ENCODE results near the gene ABI1. TPM values are rescaled to one million over a fixed set of nuclear protein-coding genes. Genes with fewer than 3 reads are reported as not detected.
"Not testable (repeated sequence)": the region's sequence is repeated elsewhere in the genome, so short reads cannot be mapped to it uniquely, and the experiment has no call there.

The ABI1 gene
- 10 to 100 TPM; 13.9 to 22.8 (median 21.9) TPM for polyA plus RNA-seq

- 0 to 1% (median 1%) methylated on average over 47 to 59 of the region's 59 CpGs for WGBS, 3 donors
- H3K27ac ChIP-seq (ENCODE audit: low read depth, low read length), result peak within 1 kb of the TSS; percentile 16
Measured at GRCh38 chr10:26860443-26861204, at the start of gene ABI1. ABI1 (minus strand) TSS chr10:26860958; CDS start chr10:26860863, 95 bp downstream.

- no peak overlapping the region for H3K27ac ChIP-seq (ENCODE audit: low read depth, low read length)
- WGBS, 3 donors, result 70 to 82% (median 71%) methylated on average over 2 of the region's 2 CpGs
Measured at GRCh38 chr10:26909753-26910152, 49.0 kb upstream of the ABI1 start.

DNA sequence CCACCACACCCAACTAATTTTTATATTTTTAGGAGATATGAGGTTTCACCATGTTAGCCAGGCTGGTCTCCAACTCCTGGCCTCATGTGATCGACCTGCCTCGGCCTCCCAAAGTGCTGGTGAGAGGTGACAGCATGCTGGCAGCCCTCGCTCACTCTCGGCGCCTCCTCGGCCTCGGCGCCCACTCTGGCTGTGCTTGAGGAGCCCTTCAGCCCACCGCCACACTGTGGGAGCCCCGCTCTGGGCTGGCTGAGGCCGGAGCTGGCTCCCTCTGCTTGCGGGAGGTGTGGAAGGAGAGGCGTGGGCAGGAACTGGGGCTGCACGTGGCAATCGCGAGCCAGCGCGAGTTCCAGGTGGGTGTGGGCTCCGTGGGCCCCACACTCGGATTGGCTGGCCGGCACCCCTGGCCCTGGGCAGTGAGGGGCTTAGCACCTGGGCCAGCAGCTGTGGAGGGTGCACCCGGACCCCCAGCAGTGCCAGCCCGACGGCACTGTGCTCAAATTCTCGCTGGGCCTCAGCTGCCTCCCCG, 44.6 kb upstream of the ABI1 start:
- 86 to 94% (median 92%) methylated on average over 24 to 26 of the region's 26 CpGs for WGBS, 3 donors
- H3K27ac ChIP-seq (ENCODE audit: low read depth, low read length), result not testable (repeated sequence)

DNA sequence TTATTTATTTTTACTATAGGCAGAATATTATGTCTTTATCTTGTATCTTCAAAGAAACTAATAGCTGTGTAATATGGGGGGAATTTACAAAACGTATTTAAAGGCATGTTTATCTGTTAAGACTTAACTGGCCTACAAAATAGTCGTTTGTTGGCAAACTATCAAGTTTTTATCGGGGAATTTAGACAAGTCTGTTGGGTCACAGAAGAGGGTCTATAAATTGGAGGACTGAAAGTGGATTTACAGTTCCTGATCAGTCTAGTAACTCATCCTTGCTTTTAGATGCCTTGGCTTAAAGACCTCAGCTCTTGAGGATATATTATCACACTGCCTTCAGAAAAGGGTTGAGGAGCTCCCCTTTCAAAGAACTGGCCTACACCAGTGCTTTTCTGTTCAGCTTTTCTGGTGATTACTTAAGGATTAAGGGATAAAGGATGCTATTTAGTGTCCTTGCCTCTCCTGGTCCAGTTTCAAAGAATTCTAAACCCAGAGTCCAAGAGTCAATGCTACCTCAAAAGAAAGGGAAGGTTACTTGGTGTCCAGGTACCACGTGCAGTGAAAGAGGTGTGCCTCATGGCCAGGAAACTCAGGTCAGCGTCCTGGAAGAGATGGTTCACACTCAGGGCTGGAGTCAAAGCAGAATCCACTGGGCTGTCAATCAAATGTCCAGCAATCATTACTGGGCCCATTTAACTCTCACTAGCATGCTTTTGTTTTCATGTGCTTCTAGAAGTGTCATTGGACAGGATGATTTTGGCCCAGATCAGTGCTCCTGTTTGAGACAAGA, 42.9 kb upstream of the ABI1 start:
- WGBS, 3 donors, result 43 to 51% (median 49%) methylated on average over 5 of the region's 5 CpGs
- no peak overlapping the region for H3K27ac ChIP-seq (ENCODE audit: low read depth, low read length)

DNA sequence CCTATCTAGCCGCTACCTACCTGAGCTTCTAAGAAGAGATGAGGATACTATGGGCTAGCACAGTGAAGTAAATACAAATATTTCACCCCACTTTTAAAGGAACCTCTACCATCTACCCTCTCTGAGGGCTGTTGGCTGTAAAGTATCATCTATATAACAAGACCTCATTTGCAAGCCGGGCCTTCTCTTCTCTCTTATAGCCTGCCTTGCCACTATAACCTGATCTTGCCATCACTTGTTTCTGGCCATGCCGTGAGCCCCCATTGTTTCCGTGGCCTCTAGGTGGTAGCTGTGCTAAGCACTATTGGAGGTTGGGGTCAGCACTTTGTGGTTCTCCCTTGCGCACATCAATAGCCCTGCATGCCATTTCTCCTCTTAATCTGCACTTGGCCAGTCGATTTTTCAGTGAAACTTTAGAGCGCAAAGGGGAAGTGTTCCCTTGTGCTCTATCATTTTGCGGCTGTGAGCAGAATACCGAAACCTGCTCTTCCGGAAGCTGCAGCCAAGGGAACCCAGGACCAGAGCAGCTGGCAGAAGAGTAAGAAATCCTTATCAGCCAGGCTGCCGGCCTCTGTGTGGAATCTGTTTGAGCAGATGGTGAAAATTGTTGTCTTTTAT, 31.7 kb upstream of the ABI1 start:
- not testable (repeated sequence) for H3K27ac ChIP-seq (ENCODE audit: low read depth, low read length)
- 59 to 71% (median 64%) methylated on average over 9 to 10 of the region's 11 CpGs for WGBS, 3 donors

- 63 to 70% (median 64%) methylated on average over 5 of the region's 5 CpGs for WGBS, 3 donors
- H3K27ac ChIP-seq (ENCODE audit: low read depth, low read length), result no peak overlapping the region
Measured at GRCh38 chr10:26890956-26891355, 30.2 kb upstream of the ABI1 start.

GRCh38 chr10:26887611-26888215, 27.0 kb upstream of the ABI1 start:
- H3K27ac ChIP-seq (ENCODE audit: low read depth, low read length), result no peak overlapping the region
- 56 to 82% (median 72%) methylated on average over 3 of the region's 3 CpGs for WGBS, 3 donors

- WGBS, 3 donors, result 9 to 16% (median 16%) methylated on average over 10 of the region's 10 CpGs
- no peak overlapping the region for H3K27ac ChIP-seq (ENCODE audit: low read depth, low read length)
Measured at GRCh38 chr10:26881600-26882331, 21.0 kb upstream of the ABI1 start.

- WGBS, 3 donors, result 24 to 56% (median 53%) methylated on average over 5 of the region's 5 CpGs
Measured at GRCh38 chr10:26879744-26880143, 19.0 kb upstream of the ABI1 start.

DNA sequence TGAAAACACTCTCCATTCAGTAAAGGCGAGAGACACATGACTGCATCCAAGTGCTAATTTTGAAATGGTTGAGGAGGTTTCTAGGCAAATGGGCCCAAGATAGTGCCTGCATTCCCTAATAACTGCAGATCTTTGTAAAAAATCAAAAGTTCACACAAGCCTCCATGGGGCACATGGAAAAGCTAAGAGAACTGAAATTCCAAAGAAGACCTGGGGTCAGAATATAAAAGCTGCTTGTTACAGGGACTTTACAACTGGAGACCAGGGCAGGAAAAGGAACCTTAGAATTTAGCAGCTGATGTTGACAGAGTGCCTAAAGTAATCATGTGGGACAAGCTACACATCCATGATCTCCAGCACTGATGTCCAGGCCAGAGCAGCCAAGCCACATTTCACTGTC, 10.0 kb upstream of the ABI1 start:
- 91 to 100% (median 98%) methylated on average over 1 of the region's 1 CpG for WGBS, 3 donors

More at GRCh38 chr10:26879744-26880143, 19.0 kb upstream of the ABI1 start:
- H3K27ac ChIP-seq (ENCODE audit: low read depth, low read length), result no peak overlapping the region

DNA sequence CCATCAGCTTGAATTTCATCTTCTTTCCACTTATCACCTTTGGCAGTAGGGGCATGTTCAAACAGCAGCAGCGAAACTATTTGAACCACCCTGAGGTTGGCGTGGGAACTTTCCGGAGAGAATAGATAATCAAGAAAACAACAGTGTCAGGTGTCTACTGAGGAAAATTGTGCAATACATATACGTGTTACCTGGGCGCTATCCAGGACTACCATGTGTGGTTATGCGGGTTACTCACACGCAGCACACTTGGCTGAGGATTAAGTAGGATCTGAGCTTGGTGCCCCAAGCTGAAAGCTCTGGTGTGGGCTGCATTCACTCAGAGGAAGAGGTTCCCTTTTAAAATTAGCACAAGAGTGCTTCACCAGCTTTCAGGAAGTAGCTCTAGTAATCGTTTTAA, 8.8 kb upstream of the ABI1 start:
- WGBS, 3 donors, result 20 to 52% (median 47%) methylated on average over 8 of the region's 8 CpGs
- H3K27ac ChIP-seq (ENCODE audit: low read depth, low read length), result no peak overlapping the region

More for the DNA sequence above, 10.0 kb upstream of the ABI1 start:
- no peak overlapping the region for H3K27ac ChIP-seq (ENCODE audit: low read depth, low read length)

DNA sequence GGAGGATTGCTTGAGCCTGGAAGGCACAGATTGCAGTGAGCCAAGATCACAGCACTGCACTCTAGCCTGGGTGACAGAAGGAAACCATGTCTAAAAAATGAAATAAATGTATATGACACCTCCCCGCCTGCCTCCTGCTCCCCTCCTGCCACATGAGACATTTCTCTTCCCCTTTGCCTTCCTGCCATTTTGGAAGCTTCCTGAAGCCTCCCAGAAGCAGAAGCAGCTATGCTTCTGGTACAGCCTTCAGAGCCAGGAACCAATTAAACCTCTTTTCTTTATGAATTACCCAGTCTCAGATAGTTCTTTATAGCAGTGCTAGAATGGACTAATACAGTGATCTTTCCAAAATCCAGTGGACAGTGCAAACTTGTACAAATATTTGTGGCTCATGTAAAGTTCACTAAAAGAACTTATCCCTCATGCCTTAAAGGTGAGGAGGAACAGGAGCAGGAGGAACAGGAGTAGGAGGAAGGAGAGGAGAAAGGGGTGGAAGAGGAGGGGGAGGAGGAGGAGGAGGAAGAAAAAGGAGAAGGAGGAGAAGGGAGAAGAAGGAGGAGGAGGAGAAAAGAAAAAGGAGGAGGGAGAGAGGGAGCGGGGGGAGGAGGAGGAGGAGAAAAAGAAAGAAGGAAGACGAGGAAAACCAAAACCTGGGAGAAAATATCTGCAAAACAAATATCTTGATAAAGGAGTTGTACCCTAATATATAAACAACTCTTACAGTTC, 2.8 kb upstream of the ABI1 start:
- H3K27ac ChIP-seq (ENCODE audit: low read depth, low read length), result no peak overlapping the region
- 54 to 64% (median 58%) methylated on average over 3 of the region's 3 CpGs for WGBS, 3 donors

GRCh38 chr10:26861205-26861998, 644 bp upstream of the ABI1 start:
- H3K27ac ChIP-seq (ENCODE audit: low read depth, low read length), result no peak overlapping the region
- WGBS, 3 donors, result 31 to 38% (median 38%) methylated on average over 24 of the region's 24 CpGs

- 0 to 1% (median 0%) methylated on average over 19 to 24 of the region's 24 CpGs for WGBS, 3 donors
- peak overlapping the region; percentile 16 for H3K27ac ChIP-seq (ENCODE audit: low read depth, low read length)
Measured at GRCh38 chr10:26860102-26860442, 686 bp downstream of the ABI1 start.

DNA sequence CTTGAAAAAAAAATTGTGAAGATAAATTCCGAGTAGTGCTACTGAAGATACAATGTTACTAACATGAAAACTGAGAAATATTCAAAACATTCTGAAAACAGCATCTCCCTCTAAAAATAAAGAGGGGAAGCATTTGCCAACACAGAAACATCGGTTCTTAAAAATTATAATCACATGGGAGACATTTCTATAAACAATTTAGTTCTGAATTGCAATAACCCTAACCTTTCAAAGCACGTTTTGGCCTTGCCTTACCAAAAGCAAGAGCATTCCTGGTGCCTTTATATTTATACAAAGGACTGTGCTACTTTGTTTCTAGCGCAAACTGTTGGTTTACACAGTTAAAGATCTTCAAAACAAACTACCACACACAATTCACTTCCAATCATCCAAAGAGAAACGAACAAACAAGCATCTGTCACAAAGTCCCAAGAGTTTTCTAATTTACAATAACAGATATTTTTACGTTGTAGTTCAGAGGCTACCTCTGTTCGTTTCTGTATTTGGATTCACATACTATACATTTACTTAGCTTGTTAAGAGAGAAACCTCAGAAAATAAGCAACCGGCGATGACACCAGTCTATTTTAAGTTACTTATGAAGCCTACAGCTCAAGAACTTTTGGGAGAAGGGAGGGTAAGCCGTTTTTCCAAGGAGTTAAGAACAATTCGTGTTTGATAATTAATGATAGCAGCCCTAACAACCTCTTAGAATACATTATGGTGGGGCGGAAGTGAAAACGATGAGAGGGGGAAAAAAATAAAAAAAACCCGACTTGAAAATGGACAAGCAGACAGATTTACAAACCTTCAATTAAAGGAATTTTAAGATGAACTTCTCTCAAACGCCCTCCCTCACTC, 1.3 kb downstream of the ABI1 start:
- 1% methylated on average over 15 of the region's 15 CpGs for WGBS, 3 donors
- peak overlapping the region; percentile 16 for H3K27ac ChIP-seq (ENCODE audit: low read depth, low read length)

- 21 to 31% (median 28%) methylated on average over 2 of the region's 2 CpGs for WGBS, 3 donors
- no peak overlapping the region for H3K27ac ChIP-seq (ENCODE audit: low read depth, low read length)
Measured at GRCh38 chr10:26858707-26859034, 2.1 kb downstream of the ABI1 start.

Data from adipose tissue (tissue), 3 donors.